ENCODE data around the gene PELO.

DNA sequence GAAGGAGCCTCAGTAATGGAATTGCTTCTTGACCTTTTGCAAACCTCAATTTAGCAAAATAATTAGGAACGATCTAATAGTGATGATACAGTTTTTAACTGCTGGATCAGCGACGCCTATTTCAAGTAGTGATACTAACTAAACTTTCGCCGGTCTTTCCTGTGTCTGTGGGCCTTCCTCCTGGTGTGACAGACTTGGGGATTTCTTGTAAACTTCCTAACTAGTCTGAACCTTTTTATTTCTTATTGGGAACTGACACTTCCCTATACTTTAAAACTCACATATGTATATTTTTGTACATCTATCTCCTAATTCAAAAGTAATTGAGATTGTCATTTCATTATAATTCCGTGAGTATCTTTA lies 15.2 kb downstream of the PELO start:
- no peak for TF ChIP-seq CTCF (conservative IDR thresholded peaks at IDR 0.05)
- TF ChIP-seq EZH2 (IDR thresholded peaks at IDR 0.05; ENCODE audit: low read depth), result no peak

All from PC-9 (cell line).